Measurements from ENCODE around the gene PIGR. TPM values are rescaled to one million over a fixed set of nuclear protein-coding genes. Genes with fewer than 3 reads are reported as not detected.

The PIGR gene
- total and polyA plus RNA-seq, 10 of the 15 experiments (the other 5 are each of a cell fraction or from before 2014, with no cell fraction given) = 0.96 to 7.6 (median 1.8) TPM

DNA sequence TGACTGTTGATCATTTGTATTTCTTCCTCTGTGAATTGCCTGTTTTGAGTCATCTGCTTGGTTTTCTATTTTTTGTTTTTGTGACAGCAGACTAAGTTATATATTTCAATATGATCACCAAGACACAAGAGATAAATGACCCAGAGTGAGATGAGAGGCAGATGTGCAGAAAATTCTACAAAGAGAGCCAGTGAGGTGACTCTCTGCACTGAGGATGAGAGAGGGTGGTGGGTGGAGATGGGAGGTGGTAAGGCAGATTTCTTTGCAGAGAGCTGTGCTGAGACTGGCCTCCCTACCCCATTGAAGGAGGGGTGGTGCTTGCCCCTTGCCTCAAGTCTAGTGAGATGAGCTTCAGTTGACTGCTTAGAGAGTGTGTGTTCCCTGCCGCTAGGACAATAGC is 41.6 kb upstream of the PIGR start:
- H3K4me1 ChIP-seq (ENCODE audit: control insufficient read depth, insufficient read depth, low read length) = no peaks in the 10 kb centered on the region
- H3K4me3 ChIP-seq = no peak overlapping the region
- no peaks in the 10 kb centered on the region for H4K20me1 ChIP-seq (ENCODE audit: control insufficient read depth, insufficient read depth)
- H3K79me2 ChIP-seq (ENCODE audit: control insufficient read depth, insufficient read depth, low read length) = no peaks in the 10 kb centered on the region
- intact Hi-C loops (cut with micrococcal nuclease; ENCODE audit: unreplicated experiment) (loop anchor here (1.0 kb wide), 1 partner anchor 89 kb away; no protein-coding TSS in a partner anchor), in situ Hi-C loops (cut with MboI) (no loop called here)
- no peak for FAIRE-seq
- ATAC-seq = no peak
- no peak for DNase-seq (ENCODE audit: low read depth, low spot score)
- 79% methylated on average over 1 of the region's 1 CpG for WGBS (ENCODE audit: insufficient coverage, insufficient replicate concordance, low lambda C conversion rate, missing lambda C conversion rate)
- H3K27ac ChIP-seq (ENCODE audit: control insufficient read depth, insufficient read depth) = no peak overlapping the region
- RAD21 ChIA-PET (ENCODE audit: unreplicated experiment) = no interaction called here
- no peak overlapping the region for H3K9ac ChIP-seq (ENCODE audit: control insufficient read depth, insufficient read depth, low read length)
- POLR2A ChIA-PET = no interaction called here
- no peaks in the 10 kb centered on the region; a peak in 2 of 4 replicates for H3K27me3 ChIP-seq (replicated peaks in 1 of 2; ENCODE audit: control insufficient read depth in 2 of 2, insufficient read depth in 2 of 2, low read length in 1 of 2)
- SMC1A ChIA-PET (ENCODE audit: uncharacterized antibody, unreplicated experiment) = interaction anchor here (0.7 to 0.8 kb wide), 2 partner anchors 129 to 375 kb away, joined by 3 to 4 read pairs; no protein-coding TSS in a partner anchor
- no peak overlapping the region for H2AFZ ChIP-seq (ENCODE audit: control insufficient read depth, low read depth, low read length)
- no TSS peak for BruUV-seq (replicated peaks)
- no peaks in the 10 kb centered on the region for H3K36me3 ChIP-seq (ENCODE audit: control insufficient read depth in 2 of 2, insufficient read depth in 2 of 2, low read length in 1 of 2)
- no peak overlapping the region for H3K4me2 ChIP-seq (ENCODE audit: control insufficient read depth, insufficient read depth)
- CTCF ChIA-PET = interaction anchor here (0.9 to 3.4 kb wide), 4 partner anchors 17 to 253 kb away, joined by 3 to 20 read pairs (median 6); no protein-coding TSS in a partner anchor
- H3K9me3 ChIP-seq (replicated peaks; ENCODE audit: control insufficient read depth, insufficient read depth, low read length) = no peaks in the 10 kb centered on the region
- TF ChIP-seq CREB1 (IDR thresholded peaks at IDR 0.05; ENCODE audit: low read depth) (no peak), HCFC1 (IDR thresholded peaks at IDR 0.05; ENCODE audit: low read length) (no peak), BHLHE40 (IDR thresholded peaks at IDR 0.05; ENCODE audit: borderline replicate concordance in 1 of 2, low read depth in 2 of 2, low read length in 1 of 2) (no peak), NBN (IDR thresholded peaks at IDR 0.05) (no peak), SIN3A (IDR thresholded peaks at IDR 0.05; ENCODE audit: low read depth, low read length) (no peak), SIX5 (IDR thresholded peaks at IDR 0.05; ENCODE audit: low read depth, low read length, severe bottlenecking) (no peak), KDM1A (IDR thresholded peaks at IDR 0.05; ENCODE audit: borderline replicate concordance) (no peak), RAD51 (IDR thresholded peaks at IDR 0.05) (no peak), SMC3 (IDR thresholded peaks at IDR 0.05; ENCODE audit: borderline replicate concordance, low read length) (no peak), MXI1 (IDR thresholded peaks at IDR 0.05; ENCODE audit: low read depth, low read length) (no peak)
- TF ChIP-seq, protein P1, sequence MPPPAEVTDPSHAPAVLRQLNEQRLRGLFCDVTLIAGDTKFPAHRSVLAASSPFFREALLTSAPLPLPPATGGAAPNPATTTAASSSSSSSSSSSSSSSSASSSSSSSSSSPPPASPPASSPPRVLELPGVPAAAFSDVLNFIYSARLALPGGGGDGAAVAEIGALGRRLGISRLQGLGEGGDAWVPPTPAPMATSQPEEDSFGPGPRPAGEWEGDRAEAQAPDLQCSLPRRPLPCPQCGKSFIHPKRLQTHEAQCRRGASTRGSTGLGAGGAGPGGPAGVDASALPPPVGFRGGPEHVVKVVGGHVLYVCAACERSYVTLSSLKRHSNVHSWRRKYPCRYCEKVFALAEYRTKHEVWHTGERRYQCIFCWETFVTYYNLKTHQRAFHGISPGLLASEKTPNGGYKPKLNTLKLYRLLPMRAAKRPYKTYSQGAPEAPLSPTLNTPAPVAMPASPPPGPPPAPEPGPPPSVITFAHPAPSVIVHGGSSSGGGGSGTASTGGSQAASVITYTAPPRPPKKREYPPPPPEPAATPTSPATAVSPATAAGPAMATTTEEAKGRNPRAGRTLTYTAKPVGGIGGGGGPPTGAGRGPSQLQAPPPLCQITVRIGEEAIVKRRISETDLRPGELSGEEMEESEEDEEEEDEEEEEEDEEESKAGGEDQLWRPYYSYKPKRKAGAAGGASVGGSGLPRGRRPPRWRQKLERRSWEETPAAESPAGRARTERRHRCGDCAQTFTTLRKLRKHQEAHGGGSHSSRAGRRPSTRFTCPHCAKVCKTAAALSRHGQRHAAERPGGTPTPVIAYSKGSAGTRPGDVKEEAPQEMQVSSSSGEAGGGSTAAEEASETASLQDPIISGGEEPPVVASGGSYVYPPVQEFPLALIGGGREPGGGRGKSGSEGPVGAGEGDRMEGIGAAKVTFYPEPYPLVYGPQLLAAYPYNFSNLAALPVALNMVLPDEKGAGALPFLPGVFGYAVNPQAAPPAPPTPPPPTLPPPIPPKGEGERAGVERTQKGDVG (CRISPR knock-in tag; IDR thresholded peaks at IDR 0.05) = no peak
- TF ChIP-seq, protein P2, sequence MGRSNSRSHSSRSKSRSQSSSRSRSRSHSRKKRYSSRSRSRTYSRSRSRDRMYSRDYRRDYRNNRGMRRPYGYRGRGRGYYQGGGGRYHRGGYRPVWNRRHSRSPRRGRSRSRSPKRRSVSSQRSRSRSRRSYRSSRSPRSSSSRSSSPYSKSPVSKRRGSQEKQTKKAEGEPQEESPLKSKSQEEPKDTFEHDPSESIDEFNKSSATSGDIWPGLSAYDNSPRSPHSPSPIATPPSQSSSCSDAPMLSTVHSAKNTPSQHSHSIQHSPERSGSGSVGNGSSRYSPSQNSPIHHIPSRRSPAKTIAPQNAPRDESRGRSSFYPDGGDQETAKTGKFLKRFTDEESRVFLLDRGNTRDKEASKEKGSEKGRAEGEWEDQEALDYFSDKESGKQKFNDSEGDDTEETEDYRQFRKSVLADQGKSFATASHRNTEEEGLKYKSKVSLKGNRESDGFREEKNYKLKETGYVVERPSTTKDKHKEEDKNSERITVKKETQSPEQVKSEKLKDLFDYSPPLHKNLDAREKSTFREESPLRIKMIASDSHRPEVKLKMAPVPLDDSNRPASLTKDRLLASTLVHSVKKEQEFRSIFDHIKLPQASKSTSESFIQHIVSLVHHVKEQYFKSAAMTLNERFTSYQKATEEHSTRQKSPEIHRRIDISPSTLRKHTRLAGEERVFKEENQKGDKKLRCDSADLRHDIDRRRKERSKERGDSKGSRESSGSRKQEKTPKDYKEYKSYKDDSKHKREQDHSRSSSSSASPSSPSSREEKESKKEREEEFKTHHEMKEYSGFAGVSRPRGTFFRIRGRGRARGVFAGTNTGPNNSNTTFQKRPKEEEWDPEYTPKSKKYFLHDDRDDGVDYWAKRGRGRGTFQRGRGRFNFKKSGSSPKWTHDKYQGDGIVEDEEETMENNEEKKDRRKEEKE (IDR thresholded peaks at IDR 0.05) = no peak
- TF ChIP-seq, protein P3, sequence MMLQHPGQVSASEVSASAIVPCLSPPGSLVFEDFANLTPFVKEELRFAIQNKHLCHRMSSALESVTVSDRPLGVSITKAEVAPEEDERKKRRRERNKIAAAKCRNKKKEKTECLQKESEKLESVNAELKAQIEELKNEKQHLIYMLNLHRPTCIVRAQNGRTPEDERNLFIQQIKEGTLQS (IDR thresholded peaks at IDR 0.05; ENCODE audit: borderline replicate concordance, extremely low read depth, low read depth, low read length) = no peak
- TF ChIP-seq, protein P4, sequence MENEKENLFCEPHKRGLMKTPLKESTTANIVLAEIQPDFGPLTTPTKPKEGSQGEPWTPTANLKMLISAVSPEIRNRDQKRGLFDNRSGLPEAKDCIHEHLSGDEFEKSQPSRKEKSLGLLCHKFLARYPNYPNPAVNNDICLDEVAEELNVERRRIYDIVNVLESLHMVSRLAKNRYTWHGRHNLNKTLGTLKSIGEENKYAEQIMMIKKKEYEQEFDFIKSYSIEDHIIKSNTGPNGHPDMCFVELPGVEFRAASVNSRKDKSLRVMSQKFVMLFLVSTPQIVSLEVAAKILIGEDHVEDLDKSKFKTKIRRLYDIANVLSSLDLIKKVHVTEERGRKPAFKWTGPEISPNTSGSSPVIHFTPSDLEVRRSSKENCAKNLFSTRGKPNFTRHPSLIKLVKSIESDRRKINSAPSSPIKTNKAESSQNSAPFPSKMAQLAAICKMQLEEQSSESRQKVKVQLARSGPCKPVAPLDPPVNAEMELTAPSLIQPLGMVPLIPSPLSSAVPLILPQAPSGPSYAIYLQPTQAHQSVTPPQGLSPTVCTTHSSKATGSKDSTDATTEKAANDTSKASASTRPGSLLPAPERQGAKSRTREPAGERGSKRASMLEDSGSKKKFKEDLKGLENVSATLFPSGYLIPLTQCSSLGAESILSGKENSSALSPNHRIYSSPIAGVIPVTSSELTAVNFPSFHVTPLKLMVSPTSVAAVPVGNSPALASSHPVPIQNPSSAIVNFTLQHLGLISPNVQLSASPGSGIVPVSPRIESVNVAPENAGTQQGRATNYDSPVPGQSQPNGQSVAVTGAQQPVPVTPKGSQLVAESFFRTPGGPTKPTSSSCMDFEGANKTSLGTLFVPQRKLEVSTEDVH (IDR thresholded peaks at IDR 0.05; ENCODE audit: low read depth, partially characterized antibody) = no peak
